HepG2 (cell line): ENCODE data around the gene BCAN.

Experiments
- HIVEP1 ChIP-seq: sonication (generic); formaldehyde crosslinking; IDR thresholded peaks from 2 replicates; pipeline ENCODE4 v1.4.0; 2020; ENCODE audit warnings: mild to moderate bottlenecking, missing genetic modification reagents
- SMARCE1 ChIP-seq: fragments of 450-650 bp; IDR thresholded peaks from 2 replicates; pipeline ENCODE4 v1.6.1; 2017; ENCODE audit warnings: borderline replicate concordance
- ZNF709 ChIP-seq: sonication (generic); formaldehyde crosslinking; IDR thresholded peaks from 2 replicates; pipeline ENCODE4 v1.5.0; 2020; ENCODE audit warnings: mild to moderate bottlenecking, missing genetic modification reagents
- TF ChIP-seq, protein P1 (sequence below): sonication (generic); formaldehyde crosslinking; IDR thresholded peaks from 2 replicates; pipeline ENCODE4 v1.4.0; 2020; ENCODE audit warnings: missing genetic modification reagents

DNA sequence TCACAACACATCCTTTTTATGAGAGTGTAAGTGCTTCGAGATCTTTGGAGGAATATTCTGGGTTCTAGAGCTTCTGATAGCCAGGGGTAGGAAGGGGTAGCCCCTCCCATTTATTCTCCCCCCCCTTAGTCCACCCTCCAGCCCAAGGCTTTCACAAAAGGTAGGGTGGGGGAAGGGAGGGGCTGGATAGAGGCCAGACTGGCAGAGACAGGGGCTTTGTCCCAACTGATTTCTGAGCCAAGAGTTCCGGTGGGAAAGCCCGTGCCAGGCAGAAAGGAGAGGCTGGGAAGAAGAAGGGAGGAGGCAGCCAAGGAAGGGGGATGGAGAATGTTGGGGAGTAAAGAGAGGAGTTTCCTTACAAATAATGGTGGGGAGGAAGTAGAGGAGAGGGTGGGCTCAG lies 3.1 kb downstream of the BCAN start:
- TF ChIP-seq, protein P1, sequence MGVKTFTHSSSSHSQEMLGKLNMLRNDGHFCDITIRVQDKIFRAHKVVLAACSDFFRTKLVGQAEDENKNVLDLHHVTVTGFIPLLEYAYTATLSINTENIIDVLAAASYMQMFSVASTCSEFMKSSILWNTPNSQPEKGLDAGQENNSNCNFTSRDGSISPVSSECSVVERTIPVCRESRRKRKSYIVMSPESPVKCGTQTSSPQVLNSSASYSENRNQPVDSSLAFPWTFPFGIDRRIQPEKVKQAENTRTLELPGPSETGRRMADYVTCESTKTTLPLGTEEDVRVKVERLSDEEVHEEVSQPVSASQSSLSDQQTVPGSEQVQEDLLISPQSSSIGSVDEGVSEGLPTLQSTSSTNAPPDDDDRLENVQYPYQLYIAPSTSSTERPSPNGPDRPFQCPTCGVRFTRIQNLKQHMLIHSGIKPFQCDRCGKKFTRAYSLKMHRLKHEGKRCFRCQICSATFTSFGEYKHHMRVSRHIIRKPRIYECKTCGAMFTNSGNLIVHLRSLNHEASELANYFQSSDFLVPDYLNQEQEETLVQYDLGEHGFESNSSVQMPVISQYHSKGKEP (CRISPR knock-in tag) = no peak
- TF ChIP-seq ZNF709 (CRISPR knock-in tag) = no peak
- no peak for TF ChIP-seq HIVEP1
- no peak for TF ChIP-seq SMARCE1
